Right ventricle myocardium superior (tissue), 1 donor: ENCODE measurements around the gene MEF2A. TPM values are rescaled to one million over a fixed set of nuclear protein-coding genes. Genes with fewer than 3 reads are reported as not detected.
A peak's percentile ranks its signal among the peaks of the same experiment; 100 is the strongest.

ENCODE experiments used
- ATAC-seq: fragments of 200-7000 bp; cut with Tn5 transposase; one replicate; pipeline ENCODE4 v1.9.1; 2020; ENCODE audit warnings: mild to moderate bottlenecking; ENCODE audit not compliant: poor library complexity
- DNase-seq: peaks from one replicate; pipeline ENCODE4 v3.0.0-alpha.2; 2020
- intact Hi-C: fragments of 100-400 bp; cut with DNase I; formaldehyde crosslinking; loops from one replicate; pipeline ENCODE4 v1.11.2; 2022
- total RNA-seq: library from RNA; stranded (reverse); fragmentation: NEBNext Ultra II Directional; extraction: Animal tissue kit (Norgen Biotek cat#: 25700); gene quantifications from one replicate; pipeline ENCODE4 v1.2.1, GENCODE V29; 2021
- donor health status: DM: no; HTN: yes; CAD: no; lungs with severe emphysema.

Gene MEF2A
- total RNA-seq, 1 donor from 2014 or later, result 137 TPM

DNA sequence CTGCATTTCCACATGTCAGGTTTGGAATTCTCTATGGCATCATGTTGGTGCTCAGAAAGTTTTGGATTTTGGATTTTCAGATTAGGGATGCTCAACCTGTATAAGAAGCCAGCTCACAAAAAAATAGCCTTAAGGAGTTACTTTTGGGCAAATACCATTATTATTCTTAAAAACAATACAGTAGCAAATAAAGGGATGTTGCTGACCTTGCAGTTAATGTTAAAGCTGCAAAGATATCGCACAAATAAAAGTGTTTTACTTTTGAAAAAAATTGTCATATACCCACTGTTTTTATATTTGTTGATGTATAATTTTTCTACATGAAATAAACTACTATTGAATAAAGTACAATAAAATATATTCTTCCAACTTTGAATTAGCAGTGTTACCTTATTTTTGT, 107.3 kb downstream of the MEF2A start:
- intact Hi-C loops, result no loop called here
- ATAC-seq (no peak), DNase-seq (no peak)

DNA sequence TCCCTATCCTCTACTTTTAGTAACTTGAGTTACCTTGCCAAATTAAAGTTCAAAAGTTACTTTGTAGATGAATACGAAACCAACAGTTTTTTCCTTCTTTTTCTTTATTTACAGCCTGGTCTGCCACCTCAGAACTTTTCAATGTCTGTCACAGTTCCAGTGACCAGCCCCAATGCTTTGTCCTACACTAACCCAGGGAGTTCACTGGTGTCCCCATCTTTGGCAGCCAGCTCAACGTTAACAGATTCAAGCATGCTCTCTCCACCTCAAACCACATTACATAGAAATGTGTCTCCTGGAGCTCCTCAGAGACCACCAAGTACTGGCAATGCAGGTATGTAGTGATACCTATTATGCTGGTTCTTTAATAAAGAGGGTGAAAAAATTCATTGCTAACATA, 108.5 kb downstream of the MEF2A start:
- ATAC-seq (no peak), DNase-seq (no peak)
- intact Hi-C loops, result no loop called here

DNA sequence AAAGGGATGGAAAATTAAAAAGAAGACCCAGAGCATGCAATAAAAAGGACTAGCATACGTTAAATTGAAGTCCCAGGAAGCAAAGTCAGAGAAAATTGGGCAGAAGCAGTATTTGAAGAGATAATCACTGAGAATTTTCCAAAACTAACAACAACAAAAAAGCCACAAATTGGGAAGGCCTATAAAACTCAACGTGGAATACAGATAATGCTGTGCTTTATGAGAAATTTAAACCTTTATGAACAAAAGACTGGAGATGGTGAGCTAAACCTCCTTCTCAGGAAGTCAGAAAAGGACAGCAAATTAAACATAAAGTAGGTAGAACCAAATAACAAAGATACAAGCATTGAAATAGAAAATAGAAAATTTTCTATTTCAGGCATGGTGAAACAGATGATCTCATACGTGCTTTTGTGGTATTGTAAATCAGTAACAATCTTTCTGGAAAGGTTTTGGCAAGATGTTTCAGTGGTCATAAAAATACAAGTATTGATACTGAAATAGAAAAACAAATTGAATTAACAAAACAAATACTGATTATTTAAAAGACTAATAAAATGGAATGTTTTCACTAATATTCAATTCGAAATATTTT, 111.9 kb downstream of the MEF2A start:
- DNase-seq (no peak), ATAC-seq (no peak)
- intact Hi-C loops, result no loop called here

DNA sequence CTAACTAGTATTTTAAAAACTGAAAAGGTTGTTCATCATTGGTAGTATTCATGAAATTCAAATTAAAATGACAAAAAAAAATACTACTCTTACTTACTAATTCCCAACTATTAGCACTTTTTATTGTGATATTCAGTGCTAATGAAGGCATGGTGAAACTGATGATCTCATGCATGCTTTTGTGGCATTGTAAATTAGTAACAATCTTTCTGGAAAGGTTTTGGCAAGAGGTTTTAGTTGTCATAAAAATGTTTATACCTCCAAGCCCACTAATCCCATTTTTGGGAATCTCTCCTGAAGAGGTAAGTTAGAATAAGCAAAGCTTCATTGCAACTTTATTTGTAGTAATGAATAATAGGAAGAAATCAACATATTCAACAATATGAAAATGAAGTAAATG, 114.5 kb downstream of the MEF2A start:
- intact Hi-C loops, result no loop called here
- no peak for DNase-seq
- ATAC-seq, result no peak

DNA sequence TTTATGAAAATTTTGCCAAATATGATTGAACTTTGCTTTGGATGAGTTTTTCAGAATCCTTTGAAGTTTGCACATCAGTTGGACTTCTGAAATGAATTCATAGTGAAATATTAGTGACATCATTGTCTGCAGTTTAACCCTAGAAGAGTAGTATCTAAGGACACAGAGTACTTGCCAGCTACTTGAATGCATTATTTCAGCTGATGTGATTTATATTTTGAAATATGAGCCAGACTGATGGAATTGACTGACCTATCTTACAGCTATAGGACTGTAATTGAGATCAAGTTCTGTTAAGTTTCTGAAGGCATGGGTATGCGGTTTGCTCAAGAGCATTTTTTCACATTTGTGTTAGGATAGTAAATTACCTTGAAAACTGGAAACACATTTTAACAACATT, 116.2 kb downstream of the MEF2A start:
- intact Hi-C loops, result no loop called here

DNA sequence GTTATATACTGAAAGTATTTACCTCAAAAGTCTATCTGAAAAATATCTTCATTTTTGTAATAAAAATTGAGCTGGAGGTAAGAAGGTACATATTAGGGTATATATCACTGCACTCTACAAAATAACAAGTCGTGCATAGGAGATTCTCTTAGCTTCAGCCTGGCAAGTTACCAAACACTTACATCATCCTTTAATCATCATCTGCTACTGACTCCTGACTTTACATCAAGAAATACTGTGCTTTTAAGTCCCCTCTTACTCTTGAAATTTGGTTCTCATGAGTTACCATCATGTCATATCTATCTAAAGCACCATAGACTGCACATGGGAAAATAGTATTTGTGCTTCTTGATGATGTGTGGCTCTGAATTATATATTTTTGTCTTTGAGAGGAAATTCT, 116.7 kb downstream of the MEF2A start:
- intact Hi-C loops, result no loop called here
- DNase-seq (no peak), ATAC-seq (peak; percentile 30)

More for the DNA sequence above, 116.2 kb downstream of the MEF2A start:
- DNase-seq (no peak), ATAC-seq (no peak)

DNA sequence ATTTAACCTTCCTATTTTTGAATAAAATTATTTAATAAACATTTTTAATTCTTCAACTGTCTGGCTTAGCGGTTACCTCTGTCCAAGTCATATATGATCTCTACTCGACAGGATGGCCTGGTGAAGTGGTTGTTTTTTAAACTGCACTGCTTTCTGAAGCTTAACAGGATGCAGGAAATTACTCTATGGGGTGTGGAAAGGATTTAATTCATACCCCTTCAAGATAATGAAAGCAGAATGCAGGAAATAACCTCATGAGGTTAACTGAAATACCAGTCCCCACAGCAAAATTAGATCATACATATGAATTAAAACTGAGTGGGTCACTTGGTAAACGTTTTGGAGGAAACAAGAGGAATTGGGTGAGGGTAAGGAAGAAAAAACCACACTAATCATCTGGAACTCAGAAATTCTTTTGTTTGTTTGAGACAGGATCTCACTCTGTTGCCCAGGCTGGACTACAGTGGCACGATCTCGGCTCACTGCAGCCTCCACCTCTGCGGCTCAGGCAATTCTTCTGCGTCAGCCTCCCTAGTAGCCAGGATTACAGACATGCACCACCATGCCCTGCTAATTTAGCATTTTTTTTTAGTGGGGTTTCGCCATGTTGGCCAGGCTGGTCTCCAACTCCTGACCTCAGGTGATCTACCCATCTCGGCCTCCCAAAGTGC, 117.4 kb downstream of the MEF2A start:
- intact Hi-C loops, result no loop called here
- DNase-seq, result no peak
- ATAC-seq, result peak; percentile 18

DNA sequence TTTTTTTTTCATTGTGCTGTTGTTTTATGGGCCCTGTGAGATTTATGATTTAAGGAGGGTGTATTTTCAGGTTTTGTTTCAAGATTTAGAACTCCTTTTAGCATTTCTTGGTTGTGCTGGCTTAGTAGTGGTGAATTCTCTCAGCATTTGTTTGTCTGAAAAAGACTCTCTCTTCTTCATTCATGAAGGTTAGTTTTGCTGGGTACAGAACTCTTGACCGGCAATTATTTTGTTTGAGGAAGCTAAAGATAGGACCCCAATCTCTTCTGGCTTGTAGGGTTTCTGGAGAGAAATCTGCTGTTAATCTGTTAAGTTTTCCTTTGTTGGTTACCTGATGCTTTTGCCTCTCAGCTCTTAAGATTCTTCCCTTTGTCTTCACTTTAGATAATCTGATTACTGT, 120.5 kb downstream of the MEF2A start:
- no peak for DNase-seq
- no peak for ATAC-seq
- intact Hi-C loops, result no loop called here

DNA sequence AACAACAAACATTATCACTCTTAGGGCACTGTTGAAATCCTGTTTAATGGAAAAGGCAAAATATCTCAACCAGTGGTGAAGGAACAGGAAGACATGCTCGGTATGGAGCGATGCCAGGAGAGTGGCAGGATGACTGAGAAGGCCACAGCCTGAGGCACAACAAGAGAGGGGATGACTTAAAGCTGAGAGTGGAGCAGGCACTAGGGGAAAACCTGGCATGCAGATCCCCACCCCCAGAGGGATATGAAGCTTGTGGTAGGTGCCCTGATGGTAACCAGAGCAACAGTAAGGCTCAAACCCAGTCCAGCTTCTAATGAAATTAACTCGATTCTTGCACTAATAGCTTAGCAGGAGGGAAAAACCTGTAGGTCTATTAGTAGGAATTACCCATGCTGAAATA, 127.0 kb downstream of the MEF2A start:
- no peak for DNase-seq
- ATAC-seq, result no peak
- intact Hi-C loops, result no loop called here

DNA sequence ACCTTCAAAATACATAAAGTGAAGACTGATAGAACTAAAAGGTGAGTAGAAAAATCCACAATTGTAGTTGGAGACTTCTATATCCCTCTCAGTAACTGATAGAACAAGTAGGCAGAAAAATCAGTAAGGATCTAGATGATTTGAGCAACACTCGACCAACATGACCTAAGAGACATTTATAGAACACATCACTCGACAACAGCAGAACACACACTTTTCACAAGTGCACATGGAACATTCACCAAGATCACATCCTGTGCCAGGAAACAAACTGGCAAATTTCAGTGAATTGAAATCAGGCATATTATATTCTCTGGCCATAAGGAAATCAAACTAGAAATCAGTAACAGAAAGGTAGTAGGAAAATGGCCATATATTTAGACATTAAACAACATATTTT, 130.3 kb downstream of the MEF2A start:
- intact Hi-C loops, result no loop called here
- DNase-seq, result no peak
- ATAC-seq, result peak; percentile 65

DNA sequence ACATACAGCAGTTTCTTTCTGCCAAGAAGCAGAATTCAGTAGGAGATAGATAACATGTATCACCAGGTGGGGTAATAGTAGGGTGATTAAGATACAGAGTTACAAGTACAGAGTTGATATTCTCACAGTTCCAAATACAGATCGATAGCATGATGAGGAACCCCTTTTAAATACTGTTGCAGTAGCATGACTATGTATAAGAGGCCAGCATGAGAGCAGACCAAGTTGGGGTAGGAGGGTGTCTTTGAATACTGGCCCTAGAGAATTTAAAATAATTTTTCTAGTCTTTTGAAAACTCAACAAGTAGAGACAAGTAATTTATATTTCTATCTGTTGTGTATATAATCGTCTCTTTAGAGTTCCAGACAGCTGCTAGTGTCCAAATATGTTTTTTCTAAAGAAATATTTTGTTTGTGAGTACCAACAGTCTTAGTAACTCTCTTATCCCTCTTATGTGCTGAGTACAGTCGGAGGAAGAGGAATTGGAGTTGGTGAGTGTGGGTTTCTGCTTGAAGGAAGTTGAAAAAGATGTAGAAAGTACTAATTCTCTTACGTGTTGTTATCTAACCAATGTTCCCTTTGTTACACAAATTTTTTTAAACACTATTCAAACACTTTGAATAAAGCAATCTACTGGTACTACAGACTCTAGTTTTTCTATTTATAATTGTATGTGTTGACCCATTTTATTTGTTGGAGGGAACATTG, 137.3 kb downstream of the MEF2A start:
- ATAC-seq (no peak), DNase-seq (no peak)
- intact Hi-C loops, result loop anchor here (5.0 to 10.0 kb wide), 2 partner anchors 136 to 278 kb away; partner anchors contain the start of gene MEF2A

DNA sequence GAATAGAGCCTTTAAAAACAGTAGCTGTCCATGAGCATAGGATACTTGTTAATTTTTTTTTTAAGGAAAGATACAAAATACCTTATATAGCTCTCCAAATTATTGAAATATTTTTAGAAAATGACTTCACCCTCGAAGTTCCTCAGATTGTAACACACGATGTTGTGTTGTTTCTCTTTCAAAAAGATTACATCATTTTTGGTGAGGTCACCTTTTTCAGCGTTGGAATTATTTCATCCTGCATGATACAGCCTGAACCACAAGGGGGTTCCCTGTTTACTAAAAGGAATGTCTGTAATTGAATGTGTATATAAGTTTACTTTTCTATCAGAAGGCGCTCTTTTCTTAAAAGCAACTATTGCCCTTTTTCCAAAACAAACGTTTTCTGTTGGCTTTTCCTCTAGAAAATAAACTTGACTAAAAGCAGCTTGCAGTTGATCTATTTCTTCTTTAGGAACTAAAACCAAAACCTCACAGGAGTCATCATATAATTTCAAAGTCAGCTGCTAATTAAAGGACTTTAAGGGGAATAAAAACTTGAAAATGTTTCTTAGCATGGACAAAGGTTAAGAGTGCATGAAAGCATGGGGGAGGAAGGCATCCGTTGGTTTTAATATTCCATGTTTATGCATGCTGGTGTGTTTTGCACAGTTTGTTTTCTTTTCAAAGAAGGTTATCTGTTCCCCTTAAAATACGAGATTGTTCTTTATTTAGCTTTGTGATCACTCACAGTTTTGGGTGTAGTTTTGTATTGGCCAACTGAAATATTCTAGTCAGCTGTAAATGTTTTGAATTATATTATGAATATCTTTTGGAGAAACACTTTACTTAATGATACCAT, 138.0 kb downstream of the MEF2A start:
- ATAC-seq (peak; percentile 72), DNase-seq (no peak)
- intact Hi-C loops, result loop anchor here (5.0 to 10.0 kb wide), 2 partner anchors 137 to 279 kb away; partner anchors contain the start of gene MEF2A

DNA sequence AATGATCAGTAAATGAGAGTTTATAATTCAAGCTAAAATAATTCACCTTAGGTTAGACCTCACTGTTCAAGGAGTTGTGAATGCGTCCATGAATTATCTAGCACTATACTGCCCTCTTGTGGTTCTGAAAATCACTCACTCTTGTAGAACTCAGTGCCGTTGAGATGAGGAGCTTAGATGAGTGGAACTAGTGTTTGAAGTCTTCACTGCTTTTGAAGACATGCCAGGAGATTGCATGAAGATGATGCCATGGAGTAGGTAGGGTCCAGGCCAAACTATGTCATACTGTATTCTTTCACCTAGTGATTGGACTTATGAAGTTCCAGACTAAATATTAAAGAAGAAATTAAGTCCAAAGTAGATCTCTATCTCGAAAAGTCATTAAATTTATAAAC, 138.7 kb downstream of the MEF2A start:
- ATAC-seq, result peak; percentile 85
- DNase-seq, result no peak
- intact Hi-C loops, result loop anchor here (5.0 to 10.0 kb wide), 2 partner anchors 137 to 280 kb away; partner anchors contain the start of gene MEF2A

DNA sequence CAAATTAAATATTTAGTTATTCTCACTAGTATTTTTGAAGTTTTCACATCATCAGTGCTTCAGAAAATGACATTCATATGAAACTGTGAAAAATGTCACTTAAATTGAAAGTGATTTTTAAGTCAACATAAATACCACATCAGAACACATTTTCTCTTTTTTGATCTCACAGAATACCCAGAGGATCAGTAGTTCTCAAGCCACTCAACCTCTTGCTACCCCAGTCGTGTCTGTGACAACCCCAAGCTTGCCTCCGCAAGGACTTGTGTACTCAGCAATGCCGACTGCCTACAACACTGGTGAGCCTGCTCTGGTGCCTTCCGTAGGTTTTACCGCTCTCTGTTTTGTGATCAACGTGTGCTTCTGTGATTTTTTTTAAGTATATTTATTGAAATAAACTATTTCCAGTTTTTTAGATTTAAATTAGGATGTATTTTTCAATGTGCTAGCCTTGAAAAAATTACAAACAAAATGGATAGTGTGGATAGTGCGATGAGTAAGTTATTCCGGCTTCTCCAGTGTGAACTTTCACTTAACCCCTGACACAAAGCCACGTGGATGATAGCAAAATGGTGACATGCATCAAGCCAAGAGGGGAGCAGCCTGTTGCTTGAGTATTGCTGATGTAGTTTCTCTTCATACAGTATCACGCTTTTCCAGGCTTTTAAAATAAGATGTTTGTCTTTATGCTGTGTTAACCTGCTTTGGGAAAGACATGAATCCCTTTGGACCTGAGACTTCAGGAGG, 140.9 kb downstream of the MEF2A start:
- ATAC-seq (no peak), DNase-seq (no peak)
- intact Hi-C loops, result loop anchor here (5.0 to 10.0 kb wide), 2 partner anchors 282 to 419 kb away; no protein-coding TSS in a partner anchor

DNA sequence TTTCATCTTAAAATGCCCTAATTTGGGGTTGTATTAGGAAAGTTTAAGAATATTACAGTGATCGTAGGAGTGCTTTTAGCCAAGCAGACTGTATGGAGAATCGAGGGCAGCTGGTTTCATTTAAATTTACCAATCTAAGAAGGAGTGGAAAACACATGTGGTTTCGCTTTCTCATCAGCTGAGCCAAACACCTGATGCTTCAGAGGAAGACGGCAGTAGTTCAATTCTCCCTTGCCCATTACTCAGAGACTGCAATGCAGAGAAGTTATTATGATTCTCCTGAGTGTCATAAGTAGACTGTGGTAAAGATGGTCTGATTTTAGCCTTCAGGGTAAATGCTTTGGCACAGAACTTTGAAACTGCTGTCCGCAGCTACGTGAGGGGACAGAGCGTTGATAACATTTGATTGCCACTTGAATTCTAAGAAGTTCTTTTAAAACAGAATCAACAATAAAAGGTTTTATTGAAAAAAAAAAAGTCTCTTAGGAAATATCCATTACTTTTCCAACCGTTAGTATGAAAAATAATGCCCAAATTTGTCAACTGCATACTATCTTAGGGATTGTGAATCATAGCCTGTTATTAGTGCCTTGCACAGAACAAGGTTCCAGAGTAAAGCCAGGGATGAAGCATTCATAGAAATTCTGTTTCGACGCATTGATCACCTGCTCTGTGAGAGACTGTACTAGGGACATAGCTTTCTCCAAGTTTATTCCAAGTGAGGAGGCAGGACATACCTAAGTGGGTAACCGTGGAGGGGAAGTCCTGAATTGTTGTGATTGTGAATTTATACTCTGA, 141.9 kb downstream of the MEF2A start:
- intact Hi-C loops, result loop anchor here (5.0 to 10.0 kb wide), 2 partner anchors 283 to 420 kb away; no protein-coding TSS in a partner anchor
- ATAC-seq (no peak), DNase-seq (no peak)

DNA sequence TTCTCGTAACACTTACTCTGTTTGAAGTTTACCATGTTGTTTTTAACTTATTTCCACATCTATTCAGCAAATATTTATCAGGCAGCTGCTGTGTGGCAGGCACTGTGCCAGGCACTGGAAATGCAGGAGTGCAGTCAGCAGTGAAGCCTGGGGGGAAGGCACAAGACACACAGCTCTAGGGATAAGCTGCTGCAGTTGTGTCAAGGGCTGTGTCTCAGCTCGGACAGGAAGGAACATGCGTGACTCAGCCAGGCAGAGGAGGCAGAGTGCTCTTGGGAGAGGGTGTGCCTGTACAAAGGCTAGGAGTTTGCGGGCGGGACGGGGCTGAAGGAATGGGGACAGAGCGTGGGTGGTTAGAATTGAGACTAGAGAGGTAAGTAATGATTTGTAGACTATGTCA, 142.8 kb downstream of the MEF2A start:
- intact Hi-C loops, result loop anchor here (5.0 to 10.0 kb wide), 2 partner anchors 284 to 421 kb away; no protein-coding TSS in a partner anchor

DNA sequence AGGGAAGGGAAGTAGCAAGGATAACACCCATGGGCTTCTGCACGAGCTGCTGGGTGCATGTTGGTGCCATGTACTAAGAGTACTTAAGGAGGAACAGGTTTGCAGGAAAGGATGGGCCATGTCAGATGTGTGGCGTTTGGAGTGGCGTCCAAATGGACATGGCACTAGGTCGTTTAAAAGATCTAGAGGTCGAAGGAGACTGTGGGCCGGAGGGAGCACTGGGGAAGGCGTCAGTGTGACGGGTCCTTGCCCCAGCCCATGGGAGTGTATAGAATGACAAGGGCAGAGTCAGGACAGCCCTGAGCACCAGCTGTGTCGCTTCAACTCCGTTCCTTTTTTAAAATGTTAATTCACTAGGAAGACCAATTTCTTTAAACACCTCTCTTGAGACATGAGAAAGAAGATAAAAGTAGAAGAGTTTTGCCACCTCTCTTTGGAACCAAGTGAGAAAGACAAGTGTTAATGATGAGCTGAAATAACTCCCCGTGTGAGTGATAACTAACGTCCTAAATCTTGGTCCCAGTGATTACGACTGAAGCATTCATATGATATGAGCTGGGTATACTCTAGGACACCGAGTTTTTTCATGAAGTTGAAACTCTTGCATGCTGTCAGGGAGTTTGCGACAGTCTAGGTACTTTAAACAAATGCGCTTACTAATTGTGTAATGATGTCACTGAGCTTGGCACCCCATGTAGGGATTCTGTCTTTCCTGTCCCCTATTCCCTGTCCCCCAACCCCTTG, 143.6 kb downstream of the MEF2A start:
- ATAC-seq (peak; percentile 21), DNase-seq (no peak)
- intact Hi-C loops, result loop anchor here (5.0 to 10.0 kb wide), 2 partner anchors 285 to 422 kb away; no protein-coding TSS in a partner anchor

More for the DNA sequence above, 142.8 kb downstream of the MEF2A start:
- DNase-seq (peak; percentile 85), ATAC-seq (peak; percentile 73)
